SK-N-SH (cell line): ENCODE data around the gene DUSP10. TPM values are rescaled to one million over a fixed set of nuclear protein-coding genes. Genes with fewer than 3 reads are reported as not detected.

Source experiments
- CTCF ChIA-PET: fragments of 300-600, 350-600 bp; formaldehyde crosslinking; extraction: SDS; loops from one replicate; lab custom pipeline; 2021; lab: Yijun Ruan, JAX
- POLR2A ChIA-PET: fragments of 350-600 bp; sonication (Branson Sonifier 250); formaldehyde crosslinking; extraction: SDS; loops from one replicate; lab custom pipeline; 2020; ENCODE audit warnings: antibody characterized with exemption, inconsistent platforms; lab: Yijun Ruan, JAX
- DNase-seq: peaks from one replicate; pipeline ENCODE4 v3.0.0; 2012
- H2AFZ ChIP-seq: fragments of 200-600 bp; sonication (generic); 2 replicates; pipeline ENCODE4 v1.8.1; 2016; ENCODE audit warnings: antibody characterized with exemption, mild to moderate bottlenecking, low read depth
- H3F3A ChIP-seq: fragments of 200-600 bp; sonication (generic); replicated peaks from 2 replicates; pipeline ENCODE3; 2016; ENCODE audit warnings: antibody characterized with exemption, mild to moderate bottlenecking; ENCODE audit not compliant: insufficient read depth
- H3K27ac ChIP-seq, 2 experiments: fragments of 200-500 bp in 1 of 2; fragments of 200-600 bp in 1 of 2; sonication (Bioruptor generic) in 1 of 2; sonication (generic), shearing (Covaris generic) in 1 of 2; 2 replicates each; pipeline versions ENCODE4 v1.5.1 to v1.6.1; 2014 to 2016; ENCODE audit warnings: low read depth in 2 of 2, inconsistent platforms in 1 of 2, low read length in 1 of 2, mild to moderate bottlenecking in 1 of 2, mixed read lengths in 1 of 2
- H3K27me3 ChIP-seq: fragments of 200-600 bp; sonication (generic), shearing (Covaris generic); 2 replicates; pipeline ENCODE4 v1.6.1; 2016; ENCODE audit warnings: mixed run types; ENCODE audit not compliant: insufficient read depth
- H3K36me3 ChIP-seq, 2 experiments: fragments of 200-500 bp in 1 of 2; fragments of 200-600 bp in 1 of 2; sonication (Bioruptor generic) in 1 of 2; sonication (generic) in 1 of 2; replicated peaks in 1 of 2; 2 replicates each; pipeline versions ENCODE3 to v1.5.1; 2014 to 2016; ENCODE audit warnings: low read length in 1 of 2, mild to moderate bottlenecking in 1 of 2; ENCODE audit not compliant: insufficient read depth in 2 of 2, control insufficient read depth in 1 of 2
- H3K4me1 ChIP-seq, 2 experiments: fragments of 200-500 bp in 1 of 2; fragments of 200-600 bp in 1 of 2; sonication (Bioruptor generic) in 1 of 2; sonication (generic), shearing (Covaris generic) in 1 of 2; 2 replicates each; pipeline versions ENCODE4 v1.5.1 to v1.6.1; 2014 to 2016; ENCODE audit warnings: low read depth in 1 of 2, low read length in 1 of 2, mixed run types in 1 of 2; ENCODE audit not compliant: insufficient read depth in 2 of 2, control insufficient read depth in 1 of 2
- H3K4me2 ChIP-seq: fragments of 200-600 bp; sonication (generic), shearing (Covaris generic); 2 replicates; pipeline ENCODE4 v1.6.1; 2017; ENCODE audit warnings: mixed run types
- H3K4me3 ChIP-seq, 2 experiments: fragments of 200-500 bp in 1 of 2; fragments of 200-600 bp in 1 of 2; sonication (Bioruptor generic) in 1 of 2; sonication (generic), shearing (Covaris generic) in 1 of 2; 2 replicates each; pipeline versions ENCODE4 v1.5.1 to v1.8.1; 2014 to 2016; ENCODE audit warnings: low read depth in 2 of 2, inconsistent platforms in 1 of 2, low read length in 1 of 2, mild to moderate bottlenecking in 1 of 2, mixed read lengths in 1 of 2, moderate library complexity in 1 of 2
- H3K79me2 ChIP-seq: fragments of 200-600 bp; sonication (generic); 2 replicates; pipeline ENCODE4 v1.8.1; 2017; ENCODE audit warnings: mild to moderate bottlenecking; ENCODE audit not compliant: insufficient read depth
- H3K9ac ChIP-seq: fragments of 200-600 bp; sonication (generic); 2 replicates; pipeline ENCODE4 v1.6.1; 2017; ENCODE audit warnings: mixed run types
- H3K9me2 ChIP-seq: fragments of 200-600 bp; sonication (generic); 2 replicates; pipeline ENCODE4 v1.6.1; 2017; ENCODE audit warnings: mixed run types
- H3K9me3 ChIP-seq: fragments of 200-600 bp; sonication (generic); 2 replicates; pipeline ENCODE4 v1.6.1; 2017; ENCODE audit warnings: mixed run types, mild to moderate bottlenecking, moderate library complexity
- H4K20me1 ChIP-seq: fragments of 200-600 bp; sonication (generic); 2 replicates; pipeline ENCODE4 v1.6.1; 2017; ENCODE audit warnings: mild to moderate bottlenecking, mixed run types; ENCODE audit not compliant: insufficient read depth
- EP300 ChIP-seq, 2 experiments: IDR thresholded peaks; 2 replicates each; pipeline versions ENCODE4 v1.4.0 to v1.6.1; 2012; ENCODE audit warnings: borderline replicate concordance in 1 of 2, low read depth in 1 of 2, low read length in 1 of 2
- FOXJ3 ChIP-seq: sonication (generic); formaldehyde crosslinking; IDR thresholded peaks from 2 replicates; pipeline ENCODE4 v1.5.1; 2020; ENCODE audit warnings: mild to moderate bottlenecking, missing genetic modification reagents
- FOXM1 ChIP-seq: IDR thresholded peaks from 2 replicates; pipeline ENCODE4 v1.4.0; 2012; ENCODE audit warnings: low read depth, mild to moderate bottlenecking
- GATA2 ChIP-seq: sonication (generic); formaldehyde crosslinking; IDR thresholded peaks from 2 replicates; pipeline ENCODE4 v1.5.0; 2020; ENCODE audit warnings: mild to moderate bottlenecking, missing genetic modification reagents
- MEF2A ChIP-seq: IDR thresholded peaks from 2 replicates; pipeline ENCODE4 v1.4.0; 2012; ENCODE audit warnings: low read depth, borderline replicate concordance
- MXI1 ChIP-seq: IDR thresholded peaks from 2 replicates; pipeline ENCODE4 v1.6.1; 2012; ENCODE audit warnings: mild to moderate bottlenecking, low read depth, low read length, improper control_type of control experiment
- NFIC ChIP-seq: IDR thresholded peaks from 2 replicates; pipeline ENCODE4 v1.4.0; 2012; ENCODE audit warnings: borderline replicate concordance
- RAD21 ChIP-seq: IDR thresholded peaks from 2 replicates; pipeline ENCODE4 v1.6.1; 2012; ENCODE audit warnings: mild to moderate bottlenecking, low read length
- RCOR1 ChIP-seq: fragments of 150-350 bp; IDR thresholded peaks from 2 replicates; pipeline ENCODE4 v1.6.1; 2017; ENCODE audit warnings: antibody characterized with exemption, low read length
- RFX5 ChIP-seq: IDR thresholded peaks from 2 replicates; pipeline ENCODE4 v1.6.1; 2012; ENCODE audit warnings: mild to moderate bottlenecking, improper control_type of control experiment, low read length
- SIN3A ChIP-seq: IDR thresholded peaks from 2 replicates; pipeline ENCODE4 v1.6.1; 2012; ENCODE audit warnings: low read depth, mild to moderate bottlenecking, low read length, moderate library complexity, borderline replicate concordance
- TCF12 ChIP-seq: IDR thresholded peaks from 2 replicates; pipeline ENCODE4 v1.4.0; 2012
- TEAD4 ChIP-seq: IDR thresholded peaks from 2 replicates; pipeline ENCODE4 v1.4.0; 2012; ENCODE audit warnings: mild to moderate bottlenecking, borderline replicate concordance; ENCODE audit not compliant: insufficient read depth
- YY1 ChIP-seq: IDR thresholded peaks from 2 replicates; pipeline ENCODE4 v1.4.0; 2012; ENCODE audit warnings: low read depth, mild to moderate bottlenecking
- WGBS: methylation state at CpG from one replicate; pipeline ENCODE4 v1.1.6; 2017; ENCODE audit warnings: low lambda C conversion rate; 5-methylcytosine and 5-hydroxymethylcytosine counted together
- polyA plus RNA-seq, 3 experiments: library from polyadenylated mRNA; depleted of rRNA; stranded (reverse); fragments of >200 nt; gene quantifications; 2 replicates each; pipeline ENCODE4 v1.2.3, GENCODE V29; 2012
- TF ChIP-seq, protein P1 (sequence below): fragments of 200-600 bp; sonication (generic); IDR thresholded peaks from 2 replicates; pipeline ENCODE4 v1.6.1; 2017; ENCODE audit warnings: antibody characterized with exemption, mild to moderate bottlenecking, moderate library complexity
- TF ChIP-seq, protein P2 (sequence below): fragments of 150-350 bp; IDR thresholded peaks from 2 replicates; pipeline ENCODE4 v1.6.1; 2017; ENCODE audit warnings: antibody characterized with exemption, low read length, low read depth, borderline replicate concordance
- TF ChIP-seq, protein P3 (sequence below): IDR thresholded peaks from 2 replicates; pipeline ENCODE4; 2012
- TF ChIP-seq, protein P4 (sequence below): IDR thresholded peaks from 2 replicates; pipeline ENCODE4 v1.4.0; 2012; ENCODE audit warnings: low read depth, borderline replicate concordance
- TF ChIP-seq, protein P5 (sequence below): IDR thresholded peaks from 2 replicates; pipeline ENCODE4 v1.6.1; 2012; ENCODE audit warnings: mild to moderate bottlenecking, low read depth, low read length, moderate library complexity

The DUSP10 gene
- polyA plus RNA-seq, 1 of the 3 experiments (the other 2 are of a cell fraction) = 6.4 TPM

DNA sequence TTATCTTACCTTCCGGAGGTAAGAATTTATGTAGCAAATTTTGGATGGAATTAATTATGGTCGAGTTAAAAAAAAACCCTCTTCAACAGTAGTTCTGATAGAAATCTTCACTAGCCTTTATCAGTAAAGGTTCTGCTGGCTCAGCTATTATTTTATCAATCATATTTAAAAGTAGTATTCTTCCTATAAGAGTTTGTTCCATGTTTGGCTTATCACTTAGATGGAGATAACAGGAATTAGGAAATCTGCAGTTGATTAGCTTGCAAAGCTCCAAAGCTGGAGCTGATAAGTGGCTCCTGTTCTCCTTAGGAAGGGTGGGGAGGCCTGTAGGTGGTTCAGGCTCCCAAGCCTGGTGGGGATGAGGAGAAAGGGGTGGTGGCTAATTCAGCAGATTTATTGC, 31.5 kb upstream of the DUSP10 start:
- Histone ChIP-seq H3K36me3 (no peaks in the 10 kb centered on the region), H4K20me1 (no peaks in the 10 kb centered on the region), H3K4me2 (no peak overlapping the region), H3K4me1 (peaks cover 0 to 4% of the 10 kb centered on the region in 2 experiments; a peak in 1 of 4 replicates), H2AFZ (no peak overlapping the region), H3K9me2 (no peaks in the 10 kb centered on the region), H3F3A (no peaks in the 10 kb centered on the region), H3K27me3 (no peaks in the 10 kb centered on the region), H3K4me3 (no peak overlapping the region), H3K9ac (no peak overlapping the region), H3K27ac (no peak overlapping the region), H3K9me3 (no peaks in the 10 kb centered on the region), H3K79me2 (no peaks in the 10 kb centered on the region)
- DNase-seq = peak; percentile 24
- ChIA-PET POLR2A (no interaction called here), CTCF (interaction anchor here (0.6 to 1.5 kb wide), 4 partner anchors 9 to 45 kb away, joined by 3 read pairs; no protein-coding TSS in a partner anchor)
- 44% methylated on average over 2 of the region's 2 CpGs for WGBS
- peak; percentile 72 for TF ChIP-seq GATA2 (CRISPR knock-in tag)
- peak in 1 of 2 experiments; percentile 46; a peak in 1 of 4 replicates for TF ChIP-seq EP300 (IDR thresholded peaks at IDR 0.05; ENCODE audit: borderline replicate concordance in 1 of 2, low read depth in 1 of 2, low read length in 1 of 2)
- no peak for TF ChIP-seq TEAD4
- TF ChIP-seq, protein P1, sequence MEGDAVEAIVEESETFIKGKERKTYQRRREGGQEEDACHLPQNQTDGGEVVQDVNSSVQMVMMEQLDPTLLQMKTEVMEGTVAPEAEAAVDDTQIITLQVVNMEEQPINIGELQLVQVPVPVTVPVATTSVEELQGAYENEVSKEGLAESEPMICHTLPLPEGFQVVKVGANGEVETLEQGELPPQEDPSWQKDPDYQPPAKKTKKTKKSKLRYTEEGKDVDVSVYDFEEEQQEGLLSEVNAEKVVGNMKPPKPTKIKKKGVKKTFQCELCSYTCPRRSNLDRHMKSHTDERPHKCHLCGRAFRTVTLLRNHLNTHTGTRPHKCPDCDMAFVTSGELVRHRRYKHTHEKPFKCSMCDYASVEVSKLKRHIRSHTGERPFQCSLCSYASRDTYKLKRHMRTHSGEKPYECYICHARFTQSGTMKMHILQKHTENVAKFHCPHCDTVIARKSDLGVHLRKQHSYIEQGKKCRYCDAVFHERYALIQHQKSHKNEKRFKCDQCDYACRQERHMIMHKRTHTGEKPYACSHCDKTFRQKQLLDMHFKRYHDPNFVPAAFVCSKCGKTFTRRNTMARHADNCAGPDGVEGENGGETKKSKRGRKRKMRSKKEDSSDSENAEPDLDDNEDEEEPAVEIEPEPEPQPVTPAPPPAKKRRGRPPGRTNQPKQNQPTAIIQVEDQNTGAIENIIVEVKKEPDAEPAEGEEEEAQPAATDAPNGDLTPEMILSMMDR = no peak

DNA sequence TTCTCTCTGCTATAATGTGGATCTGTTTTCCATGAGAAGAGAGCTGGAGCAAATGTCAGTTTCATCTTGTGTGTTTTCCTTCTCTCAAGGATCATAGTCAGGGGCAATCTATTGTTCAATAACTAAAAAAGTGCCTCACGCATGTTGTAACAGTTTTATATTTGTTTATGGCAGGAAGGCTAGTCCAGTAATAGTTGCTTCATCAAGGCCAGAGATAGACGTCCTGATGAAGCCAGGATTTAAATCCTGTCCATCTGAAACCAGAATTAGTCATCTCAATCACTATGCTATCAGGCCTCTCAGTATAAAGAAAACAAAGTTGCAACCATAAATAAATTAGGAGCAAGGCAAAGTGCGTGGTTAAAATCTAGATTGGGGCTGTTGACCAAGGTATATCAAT, 30.2 kb upstream of the DUSP10 start:
- CTCF ChIA-PET = interaction anchor here (1.5 kb wide), 1 partner anchor 10 kb away, joined by 3 read pairs; no protein-coding TSS in a partner anchor
- Histone ChIP-seq H3K79me2 (no peaks in the 10 kb centered on the region), H3K4me1 (peaks cover 0 to 4% of the 10 kb centered on the region in 2 experiments; a peak in 1 of 4 replicates), H3K36me3 (no peaks in the 10 kb centered on the region), H2AFZ (no peak overlapping the region), H3K9me3 (no peaks in the 10 kb centered on the region), H3F3A (no peaks in the 10 kb centered on the region), H3K9ac (no peak overlapping the region), H3K9me2 (no peaks in the 10 kb centered on the region), H3K4me2 (no peak overlapping the region), H3K4me3 (no peak overlapping the region), H3K27ac (no peak overlapping the region), H3K27me3 (no peaks in the 10 kb centered on the region), H4K20me1 (no peaks in the 10 kb centered on the region)
- WGBS = 55% methylated on average over 3 of the region's 3 CpGs
- DNase-seq = no peak
- POLR2A ChIA-PET = no interaction called here
- TF ChIP-seq TCF12 (no peak), SIN3A (no peak), TEAD4 (no peak), RAD21 (no peak), YY1 (no peak), MEF2A (no peak), FOXM1 (no peak), RCOR1 (no peak), NFIC (no peak), FOXJ3 (CRISPR knock-in tag) (no peak), MXI1 (no peak), RFX5 (no peak)
- TF ChIP-seq, protein P2, sequence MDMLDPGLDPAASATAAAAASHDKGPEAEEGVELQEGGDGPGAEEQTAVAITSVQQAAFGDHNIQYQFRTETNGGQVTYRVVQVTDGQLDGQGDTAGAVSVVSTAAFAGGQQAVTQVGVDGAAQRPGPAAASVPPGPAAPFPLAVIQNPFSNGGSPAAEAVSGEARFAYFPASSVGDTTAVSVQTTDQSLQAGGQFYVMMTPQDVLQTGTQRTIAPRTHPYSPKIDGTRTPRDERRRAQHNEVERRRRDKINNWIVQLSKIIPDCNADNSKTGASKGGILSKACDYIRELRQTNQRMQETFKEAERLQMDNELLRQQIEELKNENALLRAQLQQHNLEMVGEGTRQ = no peak
- TF ChIP-seq, protein P3, sequence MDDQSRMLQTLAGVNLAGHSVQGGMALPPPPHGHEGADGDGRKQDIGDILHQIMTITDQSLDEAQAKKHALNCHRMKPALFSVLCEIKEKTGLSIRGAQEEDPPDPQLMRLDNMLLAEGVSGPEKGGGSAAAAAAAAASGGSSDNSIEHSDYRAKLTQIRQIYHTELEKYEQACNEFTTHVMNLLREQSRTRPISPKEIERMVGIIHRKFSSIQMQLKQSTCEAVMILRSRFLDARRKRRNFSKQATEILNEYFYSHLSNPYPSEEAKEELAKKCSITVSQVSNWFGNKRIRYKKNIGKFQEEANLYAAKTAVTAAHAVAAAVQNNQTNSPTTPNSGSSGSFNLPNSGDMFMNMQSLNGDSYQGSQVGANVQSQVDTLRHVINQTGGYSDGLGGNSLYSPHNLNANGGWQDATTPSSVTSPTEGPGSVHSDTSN = no peak
- TF ChIP-seq, protein P4, sequence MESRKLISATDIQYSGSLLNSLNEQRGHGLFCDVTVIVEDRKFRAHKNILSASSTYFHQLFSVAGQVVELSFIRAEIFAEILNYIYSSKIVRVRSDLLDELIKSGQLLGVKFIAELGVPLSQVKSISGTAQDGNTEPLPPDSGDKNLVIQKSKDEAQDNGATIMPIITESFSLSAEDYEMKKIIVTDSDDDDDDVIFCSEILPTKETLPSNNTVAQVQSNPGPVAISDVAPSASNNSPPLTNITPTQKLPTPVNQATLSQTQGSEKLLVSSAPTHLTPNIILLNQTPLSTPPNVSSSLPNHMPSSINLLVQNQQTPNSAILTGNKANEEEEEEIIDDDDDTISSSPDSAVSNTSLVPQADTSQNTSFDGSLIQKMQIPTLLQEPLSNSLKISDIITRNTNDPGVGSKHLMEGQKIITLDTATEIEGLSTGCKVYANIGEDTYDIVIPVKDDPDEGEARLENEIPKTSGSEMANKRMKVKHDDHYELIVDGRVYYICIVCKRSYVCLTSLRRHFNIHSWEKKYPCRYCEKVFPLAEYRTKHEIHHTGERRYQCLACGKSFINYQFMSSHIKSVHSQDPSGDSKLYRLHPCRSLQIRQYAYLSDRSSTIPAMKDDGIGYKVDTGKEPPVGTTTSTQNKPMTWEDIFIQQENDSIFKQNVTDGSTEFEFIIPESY = no peak
- TF ChIP-seq, protein P5, sequence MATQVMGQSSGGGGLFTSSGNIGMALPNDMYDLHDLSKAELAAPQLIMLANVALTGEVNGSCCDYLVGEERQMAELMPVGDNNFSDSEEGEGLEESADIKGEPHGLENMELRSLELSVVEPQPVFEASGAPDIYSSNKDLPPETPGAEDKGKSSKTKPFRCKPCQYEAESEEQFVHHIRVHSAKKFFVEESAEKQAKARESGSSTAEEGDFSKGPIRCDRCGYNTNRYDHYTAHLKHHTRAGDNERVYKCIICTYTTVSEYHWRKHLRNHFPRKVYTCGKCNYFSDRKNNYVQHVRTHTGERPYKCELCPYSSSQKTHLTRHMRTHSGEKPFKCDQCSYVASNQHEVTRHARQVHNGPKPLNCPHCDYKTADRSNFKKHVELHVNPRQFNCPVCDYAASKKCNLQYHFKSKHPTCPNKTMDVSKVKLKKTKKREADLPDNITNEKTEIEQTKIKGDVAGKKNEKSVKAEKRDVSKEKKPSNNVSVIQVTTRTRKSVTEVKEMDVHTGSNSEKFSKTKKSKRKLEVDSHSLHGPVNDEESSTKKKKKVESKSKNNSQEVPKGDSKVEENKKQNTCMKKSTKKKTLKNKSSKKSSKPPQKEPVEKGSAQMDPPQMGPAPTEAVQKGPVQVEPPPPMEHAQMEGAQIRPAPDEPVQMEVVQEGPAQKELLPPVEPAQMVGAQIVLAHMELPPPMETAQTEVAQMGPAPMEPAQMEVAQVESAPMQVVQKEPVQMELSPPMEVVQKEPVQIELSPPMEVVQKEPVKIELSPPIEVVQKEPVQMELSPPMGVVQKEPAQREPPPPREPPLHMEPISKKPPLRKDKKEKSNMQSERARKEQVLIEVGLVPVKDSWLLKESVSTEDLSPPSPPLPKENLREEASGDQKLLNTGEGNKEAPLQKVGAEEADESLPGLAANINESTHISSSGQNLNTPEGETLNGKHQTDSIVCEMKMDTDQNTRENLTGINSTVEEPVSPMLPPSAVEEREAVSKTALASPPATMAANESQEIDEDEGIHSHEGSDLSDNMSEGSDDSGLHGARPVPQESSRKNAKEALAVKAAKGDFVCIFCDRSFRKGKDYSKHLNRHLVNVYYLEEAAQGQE = no peak
